ENCODE measurements around the gene COQ4.

GRCh38 chr9:128316421-128316820, 6.2 kb upstream of the COQ4 start:
- no peak for TF ChIP-seq POLR2A (IDR thresholded peaks at IDR 0.05)
- TF ChIP-seq POLR2AphosphoS5 (IDR thresholded peaks at IDR 0.05) = no peak
- no peak for TF ChIP-seq CTCF (IDR thresholded peaks at IDR 0.05)
